ENCODE results near the gene GCG.

The GCG gene

GRCh38 chr2:162149466-162149865 is 2.6 kb downstream of the GCG start:
- DNase-seq (ENCODE audit: low spot score), result no peak

- DNase-seq (ENCODE audit: low spot score), result no peak
These were observed 3.1 kb downstream of the GCG start for GRCh38 chr2:162148956-162149355.

GRCh38 chr2:162143969-162144368 is 8.1 kb downstream of the GCG start:
- DNase-seq (ENCODE audit: low spot score), result no peak

DNA sequence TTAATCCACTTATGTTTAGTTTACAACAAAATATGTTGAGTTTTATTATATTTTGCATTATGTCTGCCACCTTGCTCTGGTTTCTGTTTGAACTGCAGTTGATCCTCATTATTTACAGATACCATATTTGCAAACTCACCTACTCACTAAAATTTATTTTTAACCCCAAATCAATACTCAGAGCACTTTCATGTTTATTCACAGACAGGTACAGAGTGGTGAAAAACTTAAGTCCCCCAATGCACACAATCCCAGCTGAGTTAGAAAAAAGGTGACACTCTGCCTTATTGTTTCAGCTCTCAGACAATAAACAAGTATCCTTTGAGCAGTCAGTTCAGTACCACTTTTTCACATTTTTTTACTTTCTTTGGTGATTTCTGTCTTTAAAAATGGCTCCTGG is 13.7 kb downstream of the GCG start:
- DNase-seq (ENCODE audit: low spot score), result no peak

DNA sequence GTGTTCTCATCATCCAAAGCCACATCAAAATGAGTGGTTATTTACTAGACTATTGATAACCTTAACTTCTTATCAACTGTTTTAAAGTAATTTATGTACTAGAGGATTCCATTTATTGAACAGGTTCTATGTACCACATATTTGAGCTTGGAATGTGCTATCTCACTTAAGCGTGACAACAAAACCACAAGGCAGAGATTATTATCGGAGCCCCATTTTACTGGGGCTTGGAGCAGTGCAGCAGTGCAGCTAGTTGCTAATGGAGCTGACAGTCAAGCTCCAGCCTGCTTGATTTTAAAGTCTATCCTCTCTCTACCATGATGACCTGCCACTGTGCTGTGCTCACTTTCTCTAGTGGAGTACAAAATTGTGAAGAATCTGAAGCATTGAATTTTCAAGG is 24.6 kb downstream of the GCG start:
- peak; percentile 19 for DNase-seq (ENCODE audit: low spot score)

- peak; percentile 24 for DNase-seq (ENCODE audit: low spot score)
These were observed 25.5 kb downstream of the GCG start for GRCh38 chr2:162126527-162126926.

DNA sequence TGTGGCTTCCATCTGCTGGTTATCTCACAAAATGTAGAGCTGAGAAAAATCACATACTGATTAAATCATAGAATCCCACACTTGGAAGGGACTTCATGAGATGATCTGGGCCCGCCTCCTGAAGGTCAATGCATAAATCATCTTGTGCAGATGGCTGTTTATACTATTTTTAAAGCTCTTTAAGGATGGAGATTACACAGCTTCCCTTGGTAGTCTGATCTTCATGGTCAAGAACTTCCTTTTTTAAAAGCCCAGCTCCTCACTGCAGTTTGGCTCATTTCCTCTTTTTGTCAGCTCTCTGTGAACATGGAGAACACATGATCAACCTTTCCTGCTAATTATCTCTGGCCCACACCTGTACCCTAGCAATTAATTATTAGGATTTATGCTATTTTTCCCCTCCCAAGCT is 25.9 kb downstream of the GCG start:
- no peak for DNase-seq (ENCODE audit: low spot score)

- no peak for DNase-seq (ENCODE audit: low spot score)
These were observed 26.9 kb downstream of the GCG start for GRCh38 chr2:162125138-162125537.

GRCh38 chr2:162123806-162124758 is 28.0 kb downstream of the GCG start:
- DNase-seq (ENCODE audit: low spot score), result peak; percentile 79

DNA sequence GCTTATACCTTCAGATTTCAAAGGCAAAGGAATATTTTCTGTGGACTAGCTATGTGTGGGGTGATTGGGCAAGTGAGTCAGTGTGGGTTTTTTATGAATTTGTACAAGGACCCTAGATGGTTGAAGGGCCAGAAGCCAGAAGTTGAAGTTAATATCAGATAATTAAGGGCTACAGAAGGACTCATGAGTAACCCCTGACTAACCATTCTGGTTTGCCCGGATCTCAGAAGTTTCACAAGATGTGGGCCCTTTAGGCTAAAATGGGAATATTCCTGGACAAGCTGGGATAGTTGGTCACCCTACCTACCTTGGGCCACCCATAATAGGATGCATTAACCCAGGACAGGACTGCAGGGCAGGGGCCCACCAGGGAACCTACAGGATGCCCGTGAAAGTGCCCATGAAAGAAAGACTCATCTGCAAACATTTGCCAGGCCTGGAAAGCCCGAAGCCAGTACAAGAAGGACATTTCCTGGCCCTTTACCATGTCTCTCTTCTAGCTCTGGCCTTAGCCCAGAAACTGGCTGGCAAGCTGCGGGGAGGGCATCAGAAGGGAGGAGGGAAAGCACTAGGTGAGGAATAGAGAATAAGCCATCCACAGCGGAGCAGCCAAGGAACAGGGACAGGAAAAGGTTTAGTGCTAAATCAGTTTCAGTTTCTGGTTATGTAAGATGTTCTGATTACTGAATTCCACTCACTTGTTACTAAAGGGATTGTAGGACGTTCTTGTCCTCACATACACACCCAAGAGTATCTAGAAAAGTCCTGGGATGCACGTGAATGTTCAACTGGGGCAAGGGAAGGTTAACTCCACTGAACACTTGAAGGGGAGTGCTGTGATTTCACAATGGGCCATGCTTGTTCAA is 33.6 kb downstream of the GCG start:
- no peak for DNase-seq (ENCODE audit: low spot score)

DNA sequence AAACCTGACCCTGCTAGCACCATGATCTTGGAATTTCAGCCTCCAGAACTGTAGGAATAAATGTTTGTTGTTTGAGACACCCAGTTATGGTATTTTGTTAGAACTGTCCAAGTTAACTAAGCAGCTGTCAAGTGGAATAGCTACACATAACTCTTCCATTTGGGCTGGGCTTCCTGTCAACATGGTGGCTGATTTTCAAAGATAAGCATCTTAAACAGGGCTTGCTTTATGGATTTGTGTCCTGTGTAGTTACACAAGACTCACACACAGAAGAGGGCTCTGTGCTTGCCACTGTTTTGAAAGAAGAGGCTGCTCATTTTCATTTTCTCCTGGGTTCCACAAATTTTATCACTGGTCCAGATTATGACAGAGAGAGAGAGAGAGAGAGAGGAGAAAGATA is 35.7 kb downstream of the GCG start:
- DNase-seq (ENCODE audit: low spot score), result no peak

GRCh38 chr2:162115076-162115475 is 37.0 kb downstream of the GCG start:
- DNase-seq (ENCODE audit: low spot score), result no peak

- DNase-seq (ENCODE audit: low spot score), result no peak
These were observed 37.8 kb downstream of the GCG start for GRCh38 chr2:162114271-162114670.

DNA sequence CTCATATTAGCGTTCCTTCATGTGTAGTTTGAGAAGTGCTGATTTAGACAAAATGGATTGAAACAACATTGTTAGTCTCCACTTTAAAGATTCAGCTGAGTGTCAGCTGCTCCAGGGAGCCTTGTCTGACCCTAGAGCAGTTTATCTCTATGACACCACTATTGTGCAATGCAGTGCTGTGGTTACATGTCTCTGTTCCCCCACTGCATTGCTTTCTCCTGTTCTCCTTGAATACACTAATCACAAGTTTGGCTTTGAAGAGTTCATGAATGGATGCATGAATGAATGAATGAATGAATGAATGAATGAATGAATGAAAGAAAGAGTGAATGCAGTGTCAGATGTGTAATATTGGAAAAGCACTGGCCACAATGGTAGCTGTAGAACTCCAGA is 38.3 kb downstream of the GCG start:
- no peak for DNase-seq (ENCODE audit: low spot score)

DNA sequence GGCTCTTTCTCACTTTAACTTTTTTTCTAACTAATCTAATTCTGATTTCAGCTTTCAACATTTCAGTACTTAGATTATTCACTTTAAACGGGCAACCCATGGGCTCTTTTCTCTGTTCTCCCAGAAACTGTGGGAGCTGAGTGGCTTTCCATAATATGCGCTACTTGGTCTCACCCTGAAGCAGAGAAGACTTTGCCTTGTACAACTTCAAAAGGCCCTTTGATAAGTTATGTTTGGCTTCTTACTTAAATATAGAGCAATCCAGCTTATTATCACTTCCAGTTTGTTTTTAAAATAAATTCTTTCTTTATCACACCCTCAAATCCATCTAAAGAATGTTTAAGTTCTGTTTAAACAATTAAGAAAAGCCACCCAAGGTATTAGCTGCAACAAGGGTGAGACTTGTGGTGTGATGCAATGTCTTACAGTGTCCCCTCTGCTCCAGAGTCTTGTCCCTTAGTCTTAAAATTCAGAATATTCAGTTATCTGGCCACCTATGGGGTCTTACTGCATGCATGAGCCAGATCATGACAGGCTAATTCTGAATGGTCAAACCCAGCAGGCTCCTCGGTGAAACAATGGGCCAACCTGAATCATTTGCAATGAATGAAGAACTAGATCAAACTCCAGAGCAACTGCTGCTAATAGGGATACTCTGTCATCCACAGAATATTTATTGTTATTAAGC is 38.8 kb downstream of the GCG start:
- DNase-seq (ENCODE audit: low spot score), result no peak

- no peak for DNase-seq (ENCODE audit: low spot score)
These were observed 39.8 kb downstream of the GCG start for GRCh38 chr2:162111958-162112850.

DNA sequence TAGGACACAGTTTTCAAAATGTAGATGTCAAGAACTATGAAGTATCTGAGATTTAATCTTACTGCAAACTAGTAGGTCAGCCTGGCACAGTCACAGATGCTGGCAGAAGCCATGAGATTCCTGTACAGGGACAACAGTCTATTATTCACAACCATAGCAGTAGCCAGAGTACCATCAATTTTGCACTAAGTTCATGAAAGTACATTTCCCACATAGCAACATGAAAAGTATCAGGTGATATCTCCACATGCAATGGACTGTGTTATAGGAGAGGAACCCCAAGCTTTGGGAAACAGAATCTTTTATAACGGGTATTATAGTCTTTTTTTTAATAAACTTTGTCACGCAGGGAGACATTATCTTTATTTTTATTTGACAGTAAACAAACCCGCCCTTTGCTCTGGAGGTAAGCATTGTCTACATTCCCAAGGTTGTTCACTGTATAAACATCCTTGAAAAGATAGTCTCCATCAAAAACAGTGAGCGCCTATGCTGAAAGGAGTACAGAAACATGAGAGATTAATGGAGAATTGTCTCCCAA is 44.6 kb downstream of the GCG start:
- DNase-seq (ENCODE audit: low spot score), result no peak

DNA sequence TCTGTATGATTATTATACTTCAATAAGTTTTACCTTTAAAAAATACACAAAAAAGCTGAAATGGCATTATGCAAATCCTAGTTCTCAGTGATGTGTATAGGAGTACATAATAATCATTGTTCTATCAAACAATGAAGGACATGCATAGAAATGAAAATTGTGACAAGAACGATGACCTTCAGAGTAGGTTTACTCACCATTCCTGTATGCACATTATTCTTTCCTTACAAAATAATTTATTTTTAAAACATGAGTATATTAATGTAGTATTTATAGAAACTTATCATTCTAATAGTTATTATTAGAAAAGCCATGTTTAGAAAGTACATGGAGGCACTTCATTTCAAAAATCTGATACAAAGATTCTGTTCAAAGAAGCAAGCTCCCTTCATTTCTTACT is 45.3 kb downstream of the GCG start:
- no peak for DNase-seq (ENCODE audit: low spot score)

- DNase-seq (ENCODE audit: low spot score), result no peak
These were observed 45.9 kb downstream of the GCG start for GRCh38 chr2:162106146-162106551.

- no peak for DNase-seq (ENCODE audit: low spot score)
These were observed 48.5 kb downstream of the GCG start for GRCh38 chr2:162103443-162104009.

- no peak for DNase-seq (ENCODE audit: low spot score)
These were observed 51.5 kb downstream of the GCG start for GRCh38 chr2:162100579-162100978.
